HG03460 (cell line): ENCODE data around the gene ATXN1.
"Not testable (repeated sequence)": the region's sequence is repeated elsewhere in the genome, so short reads cannot be mapped to it uniquely, and the experiment has no call there.

Experiments used
- ATAC-seq: cut with Tn5 transposase; IDR thresholded peaks from one replicate; pipeline ENCODE4 v1.9.1; 2021; ENCODE audit not compliant: unreplicated experiment

ATXN1 gene

GRCh38 chr6:16624636-16625290 is 136.5 kb downstream of the ATXN1 start:
- no peak for ATAC-seq

GRCh38 chr6:16623731-16624130 is 137.5 kb downstream of the ATXN1 start:
- no peak for ATAC-seq

- no peak for ATAC-seq
These were observed 138.1 kb downstream of the ATXN1 start for GRCh38 chr6:16623029-16623653.

GRCh38 chr6:16622193-16622592 is 139.1 kb downstream of the ATXN1 start:
- ATAC-seq = no peak

- no peak for ATAC-seq
These were observed 140.3 kb downstream of the ATXN1 start for GRCh38 chr6:16621002-16621401.

GRCh38 chr6:16619777-16620176 is 141.5 kb downstream of the ATXN1 start:
- ATAC-seq = no peak

- ATAC-seq = no peak
These were observed 142.3 kb downstream of the ATXN1 start for GRCh38 chr6:16618962-16619361.

- not testable (repeated sequence) for ATAC-seq
These were observed 146.0 kb downstream of the ATXN1 start for GRCh38 chr6:16615215-16615614.

GRCh38 chr6:16614143-16614542 is 147.1 kb downstream of the ATXN1 start:
- ATAC-seq = not testable (repeated sequence)

GRCh38 chr6:16613504-16613903 is 147.8 kb downstream of the ATXN1 start:
- ATAC-seq = not testable (repeated sequence)

- ATAC-seq = no peak
These were observed 152.8 kb downstream of the ATXN1 start for GRCh38 chr6:16608444-16608843.

- peak; percentile 93 for ATAC-seq
These were observed 159.2 kb downstream of the ATXN1 start for GRCh38 chr6:16602035-16602434.

- ATAC-seq = no peak
These were observed 160.6 kb downstream of the ATXN1 start for GRCh38 chr6:16600701-16601100.

GRCh38 chr6:16600026-16600425 is 161.2 kb downstream of the ATXN1 start:
- no peak for ATAC-seq

GRCh38 chr6:16596616-16597331 is 164.5 kb downstream of the ATXN1 start:
- ATAC-seq = no peak

GRCh38 chr6:16595514-16596120 is 165.6 kb downstream of the ATXN1 start:
- no peak for ATAC-seq

- no peak for ATAC-seq
These were observed 166.4 kb downstream of the ATXN1 start for GRCh38 chr6:16594849-16595248.

- peak; percentile 2 for ATAC-seq
These were observed 168.9 kb downstream of the ATXN1 start for GRCh38 chr6:16592223-16592911.

- ATAC-seq = peak; percentile 84
These were observed 169.7 kb downstream of the ATXN1 start for GRCh38 chr6:16591396-16592222.

GRCh38 chr6:16585805-16586204 is 175.5 kb downstream of the ATXN1 start:
- no peak for ATAC-seq
